ENCODE data around the gene ART4. TPM values are rescaled to one million over a fixed set of nuclear protein-coding genes. Genes with fewer than 3 reads are reported as not detected.

The ART4 gene
- total RNA-seq, 1 experiment from 2014 or later: not detected

DNA sequence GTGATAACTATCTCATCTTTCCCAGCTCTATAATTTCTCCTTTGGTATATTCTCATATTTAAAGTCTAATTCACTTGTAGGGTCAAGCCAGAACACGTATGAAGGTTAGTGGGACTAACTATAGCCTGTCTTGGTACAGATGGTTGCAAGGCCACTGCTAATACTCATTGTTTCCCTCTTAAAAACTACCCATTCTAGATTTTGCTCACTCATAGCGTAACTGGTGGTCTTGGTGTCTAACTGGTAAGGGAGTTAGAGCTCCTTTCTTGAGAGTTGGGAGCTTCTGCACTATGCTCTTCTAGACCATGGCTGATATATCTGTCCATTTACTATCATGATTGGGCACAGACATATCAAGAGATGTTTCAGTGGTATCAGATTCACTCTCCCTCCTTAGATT, 33.5 kb upstream of the ART4 start:
- H3K4me1 ChIP-seq (ENCODE audit: control insufficient read depth in 1 of 2, insufficient read depth in 2 of 2, low read length in 2 of 2): no peaks in the 10 kb centered on the region
- H3K9ac ChIP-seq (ENCODE audit: low read length): no peak overlapping the region
- H3K27ac ChIP-seq (ENCODE audit: low read depth, low read length): no peak overlapping the region
- DNase-seq (ENCODE audit: low read depth, low spot score) (no peak), ATAC-seq (no peak)
- POLR2A ChIA-PET: no interaction called here
- no peaks in the 10 kb centered on the region for H3K9me2 ChIP-seq (ENCODE audit: insufficient read depth)
- no TSS peak for BruUV-seq (replicated peaks)
- no peak overlapping the region for H3K4me3 ChIP-seq (replicated peaks in 1 of 2; ENCODE audit: low read depth in 1 of 2, low read length in 2 of 2)
- no peaks in the 10 kb centered on the region for H3K9me3 ChIP-seq (ENCODE audit: control insufficient read depth in 1 of 2, insufficient read depth in 1 of 2, low read depth in 1 of 2, low read length in 2 of 2)
- CTCF ChIA-PET: no interaction called here
- H3K79me2 ChIP-seq (ENCODE audit: insufficient read depth, low read length): no peaks in the 10 kb centered on the region
- H2AFZ ChIP-seq (ENCODE audit: low read depth, low read length, poor library complexity, severe bottlenecking): no peak overlapping the region
- intact Hi-C loops (cut with micrococcal nuclease): no loop called here
- H3K4me2 ChIP-seq (ENCODE audit: low read length): no peak overlapping the region
- no peaks in the 10 kb centered on the region for H4K20me1 ChIP-seq (ENCODE audit: insufficient read depth)
- no peaks in the 10 kb centered on the region for H3K36me3 ChIP-seq (ENCODE audit: control insufficient read depth in 1 of 2, insufficient read depth in 2 of 2, low read length in 2 of 2)
- RAD21 ChIA-PET (ENCODE audit: low non-redundant PET in 1 of 2, low total read pairs in 2 of 2, uncharacterized antibody in 2 of 2, unreplicated experiment in 2 of 2): no interaction called here
- no peak for TF ChIP-seq EZH2phosphoT487 (IDR thresholded peaks at IDR 0.05; ENCODE audit: borderline replicate concordance)
- no peak for TF ChIP-seq SP1 (IDR thresholded peaks at IDR 0.05; ENCODE audit: low read depth)
- no peak for TF ChIP-seq YY1 (IDR thresholded peaks at IDR 0.05; ENCODE audit: extremely low read depth, insufficient replicate concordance, low read depth, low read length)
- no peaks in the 10 kb centered on the region for H3K27me3 ChIP-seq (ENCODE audit: insufficient read depth, low read length)

DNA sequence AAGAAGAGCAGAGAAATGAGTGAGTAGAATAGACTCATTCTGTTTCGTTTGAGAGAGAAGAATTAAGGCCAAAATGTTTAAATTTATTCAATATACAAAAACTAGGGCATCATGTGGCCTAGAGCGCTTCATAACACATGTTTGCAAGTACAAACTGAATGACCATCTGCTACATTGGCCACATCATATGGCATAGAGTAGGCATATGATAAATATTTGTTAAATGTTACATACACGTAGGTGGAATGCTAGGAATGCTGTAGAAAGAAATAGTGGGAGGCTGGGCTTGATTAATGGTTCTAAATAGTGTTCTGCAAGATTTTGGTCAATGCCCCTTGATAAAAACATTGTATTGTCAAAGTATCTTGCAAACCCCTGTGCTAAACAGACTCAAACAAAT, 31.6 kb upstream of the ART4 start:
- no TSS peak for BruUV-seq (replicated peaks)
- no peak for DNase-seq (ENCODE audit: low read depth, low spot score)
- TF ChIP-seq POLR2A (IDR thresholded peaks at IDR 0.05; ENCODE audit: borderline replicate concordance, extremely low read depth, insufficient read depth, insufficient read length) (no peak), ZNF274 (IDR thresholded peaks at IDR 0.05; ENCODE audit: low read depth, low read length) (no peak), EZH2phosphoT487 (IDR thresholded peaks at IDR 0.05; ENCODE audit: borderline replicate concordance) (no peak), CTCF (IDR thresholded peaks at IDR 0.05 in 2 of 3, conservative IDR thresholded peaks at IDR 0.05 in 1 of 3; ENCODE audit: borderline replicate concordance in 1 of 3, insufficient read depth in 1 of 3, low read depth in 2 of 3, low read length in 2 of 3) (no peak), POLR2AphosphoS5 (IDR thresholded peaks at IDR 0.05; ENCODE audit: low read depth, low read length) (no peak), YY1 (IDR thresholded peaks at IDR 0.05; ENCODE audit: extremely low read depth, insufficient replicate concordance, low read depth, low read length) (no peak), RAD21 (IDR thresholded peaks at IDR 0.05; ENCODE audit: low read depth) (no peak), SIN3A (IDR thresholded peaks at IDR 0.05; ENCODE audit: low read depth) (no peak), CEBPB (IDR thresholded peaks at IDR 0.05; ENCODE audit: low read depth) (no peak), CBX3 (IDR thresholded peaks at IDR 0.05; ENCODE audit: low read depth) (no peak), ELF1 (IDR thresholded peaks at IDR 0.05; ENCODE audit: borderline replicate concordance, low read depth) (no peak), EGR1 (IDR thresholded peaks at IDR 0.05; ENCODE audit: low read depth) (no peak)
- TF ChIP-seq, protein P1, sequence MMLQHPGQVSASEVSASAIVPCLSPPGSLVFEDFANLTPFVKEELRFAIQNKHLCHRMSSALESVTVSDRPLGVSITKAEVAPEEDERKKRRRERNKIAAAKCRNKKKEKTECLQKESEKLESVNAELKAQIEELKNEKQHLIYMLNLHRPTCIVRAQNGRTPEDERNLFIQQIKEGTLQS (IDR thresholded peaks at IDR 0.05): no peak
- TF ChIP-seq, protein P2, sequence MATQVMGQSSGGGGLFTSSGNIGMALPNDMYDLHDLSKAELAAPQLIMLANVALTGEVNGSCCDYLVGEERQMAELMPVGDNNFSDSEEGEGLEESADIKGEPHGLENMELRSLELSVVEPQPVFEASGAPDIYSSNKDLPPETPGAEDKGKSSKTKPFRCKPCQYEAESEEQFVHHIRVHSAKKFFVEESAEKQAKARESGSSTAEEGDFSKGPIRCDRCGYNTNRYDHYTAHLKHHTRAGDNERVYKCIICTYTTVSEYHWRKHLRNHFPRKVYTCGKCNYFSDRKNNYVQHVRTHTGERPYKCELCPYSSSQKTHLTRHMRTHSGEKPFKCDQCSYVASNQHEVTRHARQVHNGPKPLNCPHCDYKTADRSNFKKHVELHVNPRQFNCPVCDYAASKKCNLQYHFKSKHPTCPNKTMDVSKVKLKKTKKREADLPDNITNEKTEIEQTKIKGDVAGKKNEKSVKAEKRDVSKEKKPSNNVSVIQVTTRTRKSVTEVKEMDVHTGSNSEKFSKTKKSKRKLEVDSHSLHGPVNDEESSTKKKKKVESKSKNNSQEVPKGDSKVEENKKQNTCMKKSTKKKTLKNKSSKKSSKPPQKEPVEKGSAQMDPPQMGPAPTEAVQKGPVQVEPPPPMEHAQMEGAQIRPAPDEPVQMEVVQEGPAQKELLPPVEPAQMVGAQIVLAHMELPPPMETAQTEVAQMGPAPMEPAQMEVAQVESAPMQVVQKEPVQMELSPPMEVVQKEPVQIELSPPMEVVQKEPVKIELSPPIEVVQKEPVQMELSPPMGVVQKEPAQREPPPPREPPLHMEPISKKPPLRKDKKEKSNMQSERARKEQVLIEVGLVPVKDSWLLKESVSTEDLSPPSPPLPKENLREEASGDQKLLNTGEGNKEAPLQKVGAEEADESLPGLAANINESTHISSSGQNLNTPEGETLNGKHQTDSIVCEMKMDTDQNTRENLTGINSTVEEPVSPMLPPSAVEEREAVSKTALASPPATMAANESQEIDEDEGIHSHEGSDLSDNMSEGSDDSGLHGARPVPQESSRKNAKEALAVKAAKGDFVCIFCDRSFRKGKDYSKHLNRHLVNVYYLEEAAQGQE (IDR thresholded peaks at IDR 0.05; ENCODE audit: low read depth): no peak

More for the DNA sequence above, 31.6 kb upstream of the ART4 start:
- ChIA-PET RAD21 (ENCODE audit: low non-redundant PET in 1 of 2, low total read pairs in 2 of 2, uncharacterized antibody in 2 of 2, unreplicated experiment in 2 of 2) (no interaction called here), CTCF (no interaction called here), POLR2A (no interaction called here)
- H3K27ac ChIP-seq (ENCODE audit: low read depth, low read length): no peak overlapping the region
- no peaks in the 10 kb centered on the region for H3K36me3 ChIP-seq (ENCODE audit: control insufficient read depth in 1 of 2, insufficient read depth in 2 of 2, low read length in 2 of 2)
- no peaks in the 10 kb centered on the region for H3K4me1 ChIP-seq (ENCODE audit: control insufficient read depth in 1 of 2, insufficient read depth in 2 of 2, low read length in 2 of 2)
- no peaks in the 10 kb centered on the region for H3K79me2 ChIP-seq (ENCODE audit: insufficient read depth, low read length)
- no peaks in the 10 kb centered on the region for H3K27me3 ChIP-seq (ENCODE audit: insufficient read depth, low read length)
- intact Hi-C loops (cut with micrococcal nuclease): no loop called here
- H2AFZ ChIP-seq (ENCODE audit: low read depth, low read length, poor library complexity, severe bottlenecking): no peak overlapping the region
- no peak overlapping the region for H3K4me3 ChIP-seq (replicated peaks in 1 of 2; ENCODE audit: low read depth in 1 of 2, low read length in 2 of 2)
- no peak overlapping the region for H3K9ac ChIP-seq (ENCODE audit: low read length)
- ATAC-seq: no peak
- H4K20me1 ChIP-seq (ENCODE audit: insufficient read depth): no peaks in the 10 kb centered on the region
- H3K9me2 ChIP-seq (ENCODE audit: insufficient read depth): no peaks in the 10 kb centered on the region
- no peaks in the 10 kb centered on the region for H3K9me3 ChIP-seq (ENCODE audit: control insufficient read depth in 1 of 2, insufficient read depth in 1 of 2, low read depth in 1 of 2, low read length in 2 of 2)
- H3K4me2 ChIP-seq (ENCODE audit: low read length): no peak overlapping the region
